Stimulated activated CD4-positive, alpha-beta T cell treated with anti-CD3 and anti-CD28 coated beads, Interleukin-4, amount 100 ng/mL, for 24 hours (primary cell): ENCODE data around the gene STX2.
A peak's percentile ranks its signal among the peaks of the same experiment; 100 is the strongest.
"Not testable (repeated sequence)": the region's sequence is repeated elsewhere in the genome, so short reads cannot be mapped to it uniquely, and the experiment has no call there.

Source experiments
- DNase-seq: peaks from one replicate; pipeline ENCODE4 v3.0.0-alpha.2; 2020

The STX2 gene

GRCh38 chr12:130795906-130796305 lies 43.1 kb downstream of the STX2 start:
- no peak for DNase-seq

- DNase-seq: no peak
Measured at GRCh38 chr12:130793554-130793849, 45.5 kb downstream of the STX2 start.

DNA sequence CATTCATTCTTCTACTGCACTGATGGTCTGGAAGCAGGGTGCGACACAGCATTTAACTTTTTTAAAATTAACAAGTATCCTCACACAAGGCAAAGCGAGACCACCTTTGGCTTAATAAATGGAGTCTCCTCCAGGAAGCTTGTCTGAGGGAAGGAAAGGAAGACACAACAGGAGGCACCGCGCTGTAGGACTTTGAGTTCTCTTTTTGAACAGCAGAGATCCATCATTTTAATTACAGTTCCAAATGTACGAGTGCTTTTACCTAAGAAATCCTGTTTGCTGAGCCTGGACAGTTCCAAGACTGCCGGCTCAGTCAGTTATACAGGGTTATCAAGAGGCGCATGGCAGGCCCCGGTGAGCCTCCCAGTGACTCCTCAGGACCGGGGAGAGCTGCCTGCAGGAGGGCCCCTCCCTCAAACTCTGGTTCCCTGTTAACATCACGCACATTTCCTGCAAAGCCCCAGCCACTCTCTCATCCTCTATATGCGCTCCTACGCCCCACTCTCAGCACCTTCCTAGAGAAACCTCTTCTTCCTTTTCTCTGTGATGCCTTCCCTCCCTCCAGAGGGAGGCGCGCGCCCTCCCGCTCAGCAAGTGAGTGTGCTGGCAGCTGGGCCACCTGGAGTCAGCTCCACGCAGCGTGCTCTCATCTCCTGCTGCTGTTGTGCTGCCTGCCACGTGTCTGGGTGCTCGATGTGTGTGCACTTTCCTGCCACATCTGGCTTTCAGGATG lies 46.1 kb downstream of the STX2 start:
- DNase-seq: no peak

DNA sequence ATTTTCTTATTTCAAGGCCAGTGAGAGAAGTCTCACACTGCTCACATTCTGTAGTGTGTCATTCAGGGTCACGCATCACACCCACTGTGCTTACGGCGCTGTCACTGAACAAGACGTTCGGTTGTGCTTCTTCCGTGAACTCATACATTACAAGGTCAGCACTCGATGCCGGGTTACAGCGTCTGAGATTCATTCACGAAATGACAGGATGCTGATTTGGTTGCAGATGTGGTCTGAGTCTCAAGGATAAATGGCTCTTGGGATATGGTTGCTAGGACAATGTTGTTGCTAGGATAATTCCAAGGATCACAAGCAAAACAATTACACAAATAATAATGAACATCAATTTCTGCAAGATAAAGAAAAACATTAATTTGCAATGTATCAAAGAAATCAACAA lies 47.4 kb downstream of the STX2 start:
- DNase-seq: no peak

DNA sequence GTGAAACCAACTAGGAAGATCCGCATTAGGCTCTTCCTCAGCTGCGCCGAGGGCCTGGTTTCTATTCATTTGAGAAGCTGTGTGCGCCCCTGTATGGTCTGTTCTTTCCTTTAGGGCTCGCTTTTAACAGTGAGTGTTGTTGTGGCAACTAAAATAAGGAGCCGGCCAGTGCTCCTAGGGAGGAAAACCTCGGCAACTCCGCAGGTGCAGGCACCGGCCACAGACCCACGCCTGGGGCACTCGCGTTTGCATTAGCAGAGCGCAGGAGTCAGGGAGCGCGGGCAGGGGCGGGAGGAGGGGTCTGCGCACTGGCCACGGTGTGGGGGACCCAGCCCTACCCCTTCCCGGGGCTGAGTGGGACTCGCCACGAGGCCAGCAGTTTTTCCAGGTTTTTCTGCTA lies 50.5 kb downstream of the STX2 start:
- no peak for DNase-seq

DNA sequence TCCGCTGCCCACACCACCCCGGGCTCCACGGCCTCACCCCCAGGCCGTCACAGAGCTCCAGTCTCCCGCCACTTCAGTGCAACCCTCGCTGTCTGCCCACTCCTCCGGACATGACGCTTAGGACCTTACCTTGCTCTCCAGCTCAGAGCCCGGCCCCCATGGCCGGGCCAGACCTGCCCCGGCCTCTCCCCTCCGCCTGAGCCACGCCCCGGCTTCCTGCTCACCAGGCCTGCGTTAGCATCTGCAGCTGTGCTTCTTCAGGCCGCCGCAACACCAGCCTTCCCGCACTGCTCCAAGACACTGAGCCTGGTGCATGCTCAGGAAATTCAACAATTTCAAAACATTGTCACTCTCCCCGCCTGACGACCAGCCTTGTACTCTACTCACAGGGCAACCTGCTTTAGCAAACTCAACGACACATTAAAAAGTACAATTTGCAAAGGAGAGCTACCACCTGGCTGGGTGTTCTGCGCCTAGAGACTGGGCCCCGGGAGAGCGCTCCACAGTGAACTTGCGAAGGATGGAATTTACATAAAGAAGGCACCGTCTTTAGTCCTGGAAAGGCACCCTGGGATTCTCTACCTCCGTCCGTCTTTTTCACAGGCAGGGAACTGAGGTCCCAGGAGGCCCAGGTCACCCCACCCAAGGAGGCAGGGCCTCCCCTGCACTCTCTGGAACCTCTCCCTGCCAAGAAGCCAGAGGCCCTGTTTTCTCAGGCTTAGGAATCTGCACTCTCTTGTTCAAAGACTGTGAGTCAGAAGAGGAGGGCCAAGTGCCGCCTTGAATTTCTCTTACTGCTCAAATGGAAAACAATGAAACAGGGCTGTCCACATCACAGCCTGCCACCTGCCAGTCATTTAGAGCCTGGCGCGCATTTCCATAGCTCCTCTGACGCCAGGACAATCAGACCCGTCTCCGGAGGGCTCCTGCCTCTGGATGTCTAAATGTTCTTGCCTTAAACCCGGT lies 51.3 kb downstream of the STX2 start:
- DNase-seq: no peak

DNA sequence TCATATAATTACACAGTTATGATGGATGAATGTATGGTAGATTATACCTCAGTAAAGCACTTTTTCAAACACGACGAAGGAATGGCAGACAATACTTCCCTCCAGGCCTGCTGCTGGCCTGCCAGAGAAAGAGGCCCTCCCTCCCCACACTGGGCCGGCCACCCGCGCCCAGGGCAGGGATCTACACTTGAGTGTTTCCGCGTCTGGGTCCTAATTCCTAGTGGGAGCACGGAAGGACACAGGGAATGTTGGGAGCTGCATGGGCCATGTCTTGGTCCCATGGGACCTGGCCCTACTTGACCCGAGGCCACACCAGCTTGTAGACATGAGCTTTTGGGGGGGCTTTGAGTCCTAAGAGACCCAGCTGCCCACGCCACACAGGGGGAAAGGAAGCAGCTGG lies 52.0 kb downstream of the STX2 start:
- no peak for DNase-seq

- no peak for DNase-seq
Measured at GRCh38 chr12:130783110-130783715, 55.8 kb downstream of the STX2 start.

GRCh38 chr12:130782245-130782644 lies 56.8 kb downstream of the STX2 start:
- DNase-seq: not testable (repeated sequence)

DNA sequence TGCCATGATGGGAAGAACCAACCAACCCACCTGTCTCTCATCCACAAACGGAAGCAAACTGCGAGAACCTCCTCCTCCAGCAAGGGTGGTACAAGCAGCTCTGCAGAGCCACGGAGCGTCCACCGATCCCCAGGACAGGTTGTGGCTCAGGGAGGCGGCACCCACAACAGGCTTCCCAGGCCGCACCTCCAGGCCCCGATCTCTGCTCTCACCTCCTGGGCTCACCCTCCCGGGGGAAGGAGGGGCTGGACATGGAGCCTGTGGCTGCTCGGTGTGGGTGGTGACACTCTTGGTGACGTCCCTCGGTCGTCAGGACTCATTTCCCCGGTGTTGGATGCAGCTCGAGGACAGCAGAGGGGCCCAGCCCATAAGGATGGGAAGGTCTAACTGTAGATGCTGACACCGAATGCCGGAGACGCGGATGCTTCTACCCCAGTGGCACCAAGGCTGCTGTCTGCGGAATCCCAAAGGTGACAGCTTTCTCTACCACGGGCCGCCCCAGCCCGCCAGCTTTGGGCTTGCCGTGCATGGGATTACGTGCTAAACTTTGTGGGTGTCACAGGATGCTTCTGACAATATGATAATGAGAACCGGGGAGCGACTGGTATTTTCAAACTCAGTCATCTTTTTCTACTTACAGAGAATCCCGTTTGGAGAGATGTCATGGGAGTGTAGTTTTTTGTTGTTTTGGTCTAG lies 58.0 kb downstream of the STX2 start:
- no peak for DNase-seq

- no peak for DNase-seq
Measured at GRCh38 chr12:130780325-130780724, 58.7 kb downstream of the STX2 start.

DNA sequence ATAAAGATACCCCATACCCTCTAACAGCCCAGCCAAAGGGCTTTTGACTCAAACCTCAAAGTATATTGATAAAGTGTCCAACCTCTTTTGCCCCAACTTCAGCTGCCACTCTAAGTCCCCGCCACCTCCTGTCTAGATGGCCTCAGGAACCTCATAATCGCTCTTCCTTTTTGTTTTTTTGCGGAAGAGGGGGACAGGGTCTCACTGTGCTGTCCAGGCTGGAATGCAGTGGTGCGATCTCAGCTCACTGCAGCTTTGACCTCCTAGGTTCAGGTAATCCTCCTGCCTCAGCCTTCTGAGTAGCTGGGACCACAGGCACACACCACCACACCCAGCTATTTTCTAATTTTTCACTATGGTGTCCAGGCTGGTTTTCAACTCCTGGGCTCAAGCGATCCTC lies 60.3 kb downstream of the STX2 start:
- no peak for DNase-seq

DNA sequence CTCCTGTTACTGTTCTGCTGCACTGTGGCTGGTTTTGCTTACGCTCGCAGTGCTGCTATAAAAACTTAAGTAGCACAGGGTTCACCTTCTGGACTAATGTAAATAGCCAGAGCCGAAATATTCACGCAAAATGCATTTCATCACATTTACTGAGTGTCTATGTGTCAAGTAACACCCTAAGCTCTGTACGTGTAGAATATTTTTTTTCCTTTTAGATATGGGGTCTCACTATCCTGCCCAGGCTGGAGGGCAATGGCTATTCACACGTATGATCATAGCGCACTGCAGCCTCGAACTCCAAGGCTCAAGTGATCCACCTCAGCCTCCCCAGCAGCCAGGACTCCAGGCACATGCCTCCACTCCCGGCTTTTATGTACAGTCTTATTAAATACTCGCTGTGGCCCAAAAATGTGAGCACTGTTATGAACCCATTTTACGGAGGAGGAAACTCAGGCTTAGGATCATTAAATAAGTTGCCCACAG lies 62.2 kb downstream of the STX2 start:
- no peak for DNase-seq

- DNase-seq: peak; percentile 80
Measured at GRCh38 chr12:130775953-130776856, 62.8 kb downstream of the STX2 start.

DNA sequence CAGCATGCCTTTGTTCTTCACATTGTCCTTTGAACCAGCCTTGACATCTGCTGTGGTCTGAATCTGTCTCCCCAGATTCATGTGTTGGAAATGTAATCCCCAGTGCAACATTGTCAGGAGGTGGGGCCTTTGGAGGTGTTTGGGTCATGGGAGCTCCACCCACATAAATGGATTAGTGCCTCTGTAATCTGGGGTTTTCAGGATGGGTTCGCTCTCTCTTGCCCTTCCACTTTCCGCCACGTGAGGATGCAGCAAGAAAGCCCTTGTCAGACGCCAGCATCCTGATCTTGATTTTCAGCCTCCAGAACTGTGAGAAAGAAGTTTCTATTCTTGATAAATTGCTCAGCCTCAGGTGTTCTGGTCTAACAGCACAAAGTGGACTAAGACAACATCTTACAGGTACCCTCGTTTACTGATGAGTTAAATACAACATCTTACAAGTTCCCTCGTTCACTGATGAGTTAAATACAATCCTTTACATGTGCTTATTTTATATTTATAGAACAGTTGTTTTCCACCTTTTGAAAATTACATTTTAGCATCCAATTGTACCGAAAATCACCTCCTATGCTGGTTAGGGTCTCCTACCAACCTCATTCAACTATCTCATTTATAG lies 68.5 kb downstream of the STX2 start:
- no peak for DNase-seq

DNA sequence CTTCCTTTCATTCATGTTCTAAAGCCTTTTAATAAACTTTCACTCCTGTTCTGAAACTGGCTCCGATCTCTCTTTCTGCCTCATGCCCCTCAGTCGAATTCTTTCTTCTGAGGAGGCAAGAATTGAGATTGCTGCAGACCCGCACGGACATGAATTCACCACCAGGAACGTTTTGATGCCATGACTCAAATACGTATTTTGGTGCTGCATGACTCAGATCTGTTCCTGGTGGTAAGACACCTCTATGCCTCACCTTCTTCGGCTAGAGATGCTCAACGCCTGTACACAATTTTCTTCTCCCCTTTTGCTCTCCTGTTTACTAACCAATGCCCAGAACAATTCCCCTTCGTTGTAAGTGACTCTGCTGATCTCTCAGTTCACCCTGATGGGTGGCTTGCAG lies 70.9 kb downstream of the STX2 start:
- DNase-seq: no peak

DNA sequence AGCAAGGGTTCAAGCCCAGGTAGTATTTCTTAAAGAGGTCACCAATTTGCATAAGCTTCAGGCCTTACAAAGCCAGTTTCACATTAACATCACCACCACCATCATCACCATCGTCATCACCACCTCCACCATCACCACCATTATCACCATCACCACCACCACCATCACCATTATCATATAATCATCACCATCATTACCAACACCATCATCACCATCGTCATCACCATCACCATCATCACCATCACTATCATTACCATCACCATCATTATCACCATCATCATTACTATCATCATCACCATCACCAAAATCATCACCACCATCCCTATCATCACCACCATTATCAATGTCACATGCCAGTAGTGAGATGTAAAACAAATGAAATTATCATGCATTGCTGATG lies 72.6 kb downstream of the STX2 start:
- DNase-seq: no peak

DNA sequence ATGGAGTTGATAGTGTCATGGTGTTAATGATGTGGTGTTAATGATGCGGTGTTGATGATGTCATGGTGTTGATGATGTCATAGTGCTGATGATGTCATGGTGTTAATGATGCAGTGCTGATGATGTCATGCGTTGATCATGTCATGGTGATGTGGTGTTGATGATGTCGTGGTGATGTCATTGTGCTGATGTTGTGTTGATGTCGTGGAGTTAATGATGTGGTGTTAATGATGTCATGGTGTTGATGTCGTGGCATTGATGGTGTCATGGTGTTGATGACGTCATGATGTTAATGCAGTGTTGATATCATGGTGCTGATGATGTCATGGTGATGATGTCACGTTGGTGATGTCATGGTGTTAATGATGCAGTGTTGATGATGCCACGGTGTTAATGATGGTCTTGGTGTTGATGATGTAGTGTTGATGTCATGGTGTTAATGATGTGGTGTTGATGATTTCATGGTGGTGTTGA lies 73.8 kb downstream of the STX2 start:
- no peak for DNase-seq

DNA sequence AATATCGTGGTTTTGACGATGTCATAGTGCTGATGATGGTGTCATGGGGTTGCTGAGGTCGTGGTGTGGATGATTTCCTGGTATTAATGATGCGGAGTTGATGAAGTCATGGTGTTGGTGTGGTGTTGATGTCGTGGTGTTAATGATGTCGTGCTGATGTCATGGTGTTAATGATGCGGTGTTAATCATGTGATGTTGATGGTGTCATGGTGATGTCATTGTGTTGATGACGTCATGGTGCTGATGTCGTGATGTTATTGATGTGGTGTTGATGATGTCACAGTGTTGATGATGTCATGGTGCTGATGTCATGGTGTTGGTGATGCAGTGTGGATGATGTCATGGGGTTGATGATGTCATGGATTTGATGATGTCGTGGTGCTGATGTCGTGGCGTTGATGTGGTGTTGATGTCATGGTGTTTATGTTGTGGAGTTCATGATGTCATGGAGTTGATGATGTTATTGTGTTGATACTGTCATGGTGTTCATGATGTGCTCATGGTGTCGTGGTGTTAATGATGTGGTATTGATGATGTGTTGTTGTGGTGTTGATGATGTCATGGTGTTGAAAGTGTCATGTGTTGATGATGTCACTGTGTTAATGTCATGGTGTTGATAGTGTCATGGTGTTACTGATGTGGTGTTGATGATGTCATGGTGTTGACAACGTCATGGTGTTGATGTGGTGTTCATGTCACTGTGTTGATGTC lies 74.4 kb downstream of the STX2 start:
- peak; percentile 20 for DNase-seq

DNA sequence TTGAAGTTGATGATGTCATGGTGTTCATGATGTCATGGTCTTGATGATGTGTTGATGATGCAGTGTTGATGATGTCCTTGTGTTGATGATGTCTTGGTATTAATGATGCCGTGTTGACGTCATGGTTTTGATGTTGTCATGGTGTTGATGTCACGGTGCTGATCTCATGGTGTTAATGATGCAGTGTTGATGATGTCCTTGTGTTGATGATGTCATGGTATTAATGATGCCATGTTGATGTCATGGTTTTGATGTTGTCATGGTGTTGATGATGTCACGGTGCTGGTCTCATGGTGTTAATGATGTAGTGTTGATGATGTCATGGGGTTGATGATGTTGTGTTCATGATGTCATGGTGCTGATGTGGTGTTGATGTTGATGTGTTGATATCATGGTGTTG lies 75.0 kb downstream of the STX2 start:
- DNase-seq: no peak

GRCh38 chr12:130762319-130762675 lies 76.8 kb downstream of the STX2 start:
- DNase-seq: no peak
